HepG2 (cell line): Measurements from ENCODE around the gene DALRD3. TPM values are rescaled to one million over a fixed set of nuclear protein-coding genes. Genes with fewer than 3 reads are reported as not detected.

Experiments
- ARNT2 ChIP-seq: sonication (generic); formaldehyde crosslinking; IDR thresholded peaks from 2 replicates; pipeline ENCODE4 v1.8.0; 2022; ENCODE audit warnings: mild to moderate bottlenecking, low read depth, missing genetic modification reagents, moderate library complexity
- ATF4 ChIP-seq, 2 experiments: fragments of 450-650 bp in 1 of 2; sonication (generic) in 1 of 2; formaldehyde crosslinking; IDR thresholded peaks; 2 replicates each; pipeline versions ENCODE4 v1.5.0 to v1.8.0; 2020 to 2022; ENCODE audit warnings: mild to moderate bottlenecking in 1 of 2, missing genetic modification reagents in 1 of 2
- FOXA1 ChIP-seq, 2 experiments: fragments of 450-650 bp in 1 of 2; sonication (generic) in 1 of 2; formaldehyde crosslinking in 1 of 2; IDR thresholded peaks; 2 replicates each; pipeline versions ENCODE4 v1.4.0 to v1.6.1; 2016 to 2020; ENCODE audit warnings: missing genetic modification reagents in 1 of 2
- HCFC1 ChIP-seq: fragments of 150-350 bp; IDR thresholded peaks from 2 replicates; pipeline ENCODE4 v1.6.1; 2014; ENCODE audit warnings: low read depth, low read length
- KIAA2018 ChIP-seq: sonication (generic); formaldehyde crosslinking; IDR thresholded peaks from 2 replicates; pipeline ENCODE4 v1.5.0; 2020; ENCODE audit warnings: mild to moderate bottlenecking, missing genetic modification reagents, borderline replicate concordance
- MLX ChIP-seq: IDR thresholded peaks from 2 replicates; pipeline ENCODE4 v1.6.1; 2016
- NR2F6 ChIP-seq, 2 experiments: IDR thresholded peaks; 2 replicates each; pipeline ENCODE4 v1.6.1; 2016; ENCODE audit warnings: antibody characterized with exemption in 1 of 2, mild to moderate bottlenecking in 1 of 2
- POGZ ChIP-seq: sonication (generic); formaldehyde crosslinking; IDR thresholded peaks from 2 replicates; pipeline ENCODE4 v1.4.0; 2020; ENCODE audit warnings: mild to moderate bottlenecking, missing genetic modification reagents
- RNF2 ChIP-seq: fragments of 450-650 bp; conservative IDR thresholded peaks from 2 replicates; pipeline ENCODE4 v1.6.1; 2016; ENCODE audit warnings: low read depth
- RXRB ChIP-seq: IDR thresholded peaks from 2 replicates; pipeline ENCODE4 v1.6.1; 2016; ENCODE audit warnings: borderline replicate concordance, missing genetic modification reagents, missing compliant biosample characterization
- SP140L ChIP-seq: sonication (generic); formaldehyde crosslinking; IDR thresholded peaks from 2 replicates; pipeline ENCODE4 v1.4.0; 2020; ENCODE audit warnings: missing genetic modification reagents, borderline replicate concordance
- TP53 ChIP-seq: sonication (generic); formaldehyde crosslinking; conservative IDR thresholded peaks from 2 replicates; pipeline ENCODE4 v1.4.0; 2020; ENCODE audit warnings: missing genetic modification reagents
- ZNF34 ChIP-seq: sonication (generic); formaldehyde crosslinking; IDR thresholded peaks from 2 replicates; pipeline ENCODE4 v1.4.0; 2020; ENCODE audit warnings: mild to moderate bottlenecking, missing genetic modification reagents, borderline replicate concordance
- ZNF567 ChIP-seq: sonication (generic); formaldehyde crosslinking; IDR thresholded peaks from 2 replicates; pipeline ENCODE4 v1.8.1; 2023; ENCODE audit warnings: mild to moderate bottlenecking, missing genetic modification reagents, borderline replicate concordance
- ZNF605 ChIP-seq: sonication (generic); formaldehyde crosslinking; IDR thresholded peaks from 2 replicates; pipeline ENCODE4 v1.8.0; 2022; ENCODE audit warnings: mild to moderate bottlenecking, missing genetic modification reagents
- ZNF691 ChIP-seq: sonication (generic); formaldehyde crosslinking; IDR thresholded peaks from 2 replicates; pipeline ENCODE4 v1.4.0; 2020; ENCODE audit warnings: missing genetic modification reagents, low read depth, mild to moderate bottlenecking, borderline replicate concordance
- polyA plus RNA-seq, 8 experiments: library from polyadenylated mRNA; depleted of rRNA in 3 of 8; stranded (reverse) in 7 of 8; unstranded in 1 of 8; fragments of >200 nt; fragmentation: Illumina TruSeq in 4 of 8; extraction: Trizol in 4 of 8; gene quantifications; 2 replicates each; pipeline versions ENCODE4 v1.2.1 to v1.2.3, GENCODE V29; 2011 to 2016; ENCODE audit warnings: low read depth in 4 of 8, missing spikeins in 1 of 8, mixed read lengths in 1 of 8; ENCODE audit not compliant: insufficient read depth in 1 of 8
- total RNA-seq, 5 experiments: library from RNA; depleted of rRNA; stranded (reverse); fragments of >200 nt; fragmentation: Illumina TruSeq; extraction: Trizol; gene quantifications; 2 replicates each; pipeline ENCODE4 v1.2.3, GENCODE V29; 2016; ENCODE audit warnings: low read depth in 1 of 5

Gene DALRD3
- total and polyA plus RNA-seq, 2 of the 13 experiments (the other 11 are each of a cell fraction or from before 2014, with no cell fraction given): 19.9 to 36.5 TPM

- TF ChIP-seq FOXA1 (IDR thresholded peaks at IDR 0.05): no peak
- no peak for TF ChIP-seq FOXA1 (CRISPR knock-in tag; IDR thresholded peaks at IDR 0.05)
- TF ChIP-seq RNF2: peak; percentile 84
- TF ChIP-seq MLX (CRISPR knock-in tag): no peak; the same call in 1 of the 2 replicates
- no peak for TF ChIP-seq KIAA2018 (CRISPR knock-in tag)
- TF ChIP-seq ZNF567 (CRISPR knock-in tag): no peak
- peak; percentile 43; the same call in 1 of the 2 replicates for TF ChIP-seq ZNF691 (CRISPR knock-in tag)
- TF ChIP-seq HCFC1: no peak
- peak; percentile 77 for TF ChIP-seq POGZ (CRISPR knock-in tag)
- no peak for TF ChIP-seq NR2F6 (IDR thresholded peaks at IDR 0.05)
- peak; percentile 26 for TF ChIP-seq NR2F6 (CRISPR knock-in tag; IDR thresholded peaks at IDR 0.05)
- TF ChIP-seq SP140L: 0 out of 2 replicates have a peak, but pooled peaks have one; percentile 20
- TF ChIP-seq ZNF34 (CRISPR knock-in tag): 0 out of 2 replicates have a peak, but pooled peaks have one; percentile 68
- peak in 1 of 2 experiments; percentile 77; a peak in 2 of 4 replicates for TF ChIP-seq ATF4 (CRISPR knock-in tag; IDR thresholded peaks at IDR 0.05)
- TF ChIP-seq RXRB (CRISPR knock-in tag): peak; percentile 22; the same call in 1 of the 2 replicates
- TF ChIP-seq ZNF605 (CRISPR knock-in tag): peak; percentile 49; the same call in 1 of the 2 replicates
- 0 out of 2 replicates have a peak, but pooled peaks have one; percentile 31 for TF ChIP-seq TP53 (CRISPR knock-in tag)
- TF ChIP-seq ARNT2 (CRISPR knock-in tag): peak; percentile 88; the same call in 1 of the 2 replicates
These were observed 11.2 kb downstream of the DALRD3 start, which contains the start of gene WDR6 (continued) for GRCh38 chr3:49007068-49007770.
